IPS DF 4.7 (cell line): Measurements from ENCODE around the gene KISS1R.
"Not testable (repeated sequence)": the region's sequence is repeated elsewhere in the genome, so short reads cannot be mapped to it uniquely, and the experiment has no call there.

ENCODE experiments used
- DNase-seq: peaks from one replicate; pipeline ENCODE4 v3.0.0-alpha.2; 2013; ENCODE audit warnings: low spot score; ENCODE audit errors: extremely low read depth

KISS1R gene

GRCh38 chr19:952049-952679, 35.0 kb downstream of the KISS1R start:
- no peak for DNase-seq

- DNase-seq, result no peak
Measured at GRCh38 chr19:952680-953444, 35.7 kb downstream of the KISS1R start.

- DNase-seq, result no peak
Measured at GRCh38 chr19:953445-954271, 36.5 kb downstream of the KISS1R start.

DNA sequence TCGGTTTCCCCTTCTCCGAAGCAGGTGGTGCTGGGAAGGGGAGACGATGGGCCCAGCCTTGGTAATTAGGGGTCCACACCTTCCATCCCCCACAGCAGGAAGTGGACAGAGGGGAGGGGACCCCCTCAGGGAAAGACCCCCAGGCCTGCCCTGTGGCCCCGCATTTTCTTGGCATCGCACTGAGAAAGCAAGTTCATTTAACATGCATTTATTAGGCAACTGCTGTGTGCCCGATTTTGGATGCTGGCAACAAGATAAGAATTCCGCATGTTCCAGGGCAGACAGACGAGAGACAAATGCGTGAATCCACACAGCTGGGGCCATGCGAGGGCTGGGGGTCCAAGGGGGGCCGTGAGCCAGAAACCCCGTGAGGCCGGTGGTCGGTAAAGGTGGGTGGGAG, 37.1 kb downstream of the KISS1R start:
- DNase-seq, result no peak

- no peak for DNase-seq
Measured at GRCh38 chr19:954672-955494, 37.8 kb downstream of the KISS1R start.

DNA sequence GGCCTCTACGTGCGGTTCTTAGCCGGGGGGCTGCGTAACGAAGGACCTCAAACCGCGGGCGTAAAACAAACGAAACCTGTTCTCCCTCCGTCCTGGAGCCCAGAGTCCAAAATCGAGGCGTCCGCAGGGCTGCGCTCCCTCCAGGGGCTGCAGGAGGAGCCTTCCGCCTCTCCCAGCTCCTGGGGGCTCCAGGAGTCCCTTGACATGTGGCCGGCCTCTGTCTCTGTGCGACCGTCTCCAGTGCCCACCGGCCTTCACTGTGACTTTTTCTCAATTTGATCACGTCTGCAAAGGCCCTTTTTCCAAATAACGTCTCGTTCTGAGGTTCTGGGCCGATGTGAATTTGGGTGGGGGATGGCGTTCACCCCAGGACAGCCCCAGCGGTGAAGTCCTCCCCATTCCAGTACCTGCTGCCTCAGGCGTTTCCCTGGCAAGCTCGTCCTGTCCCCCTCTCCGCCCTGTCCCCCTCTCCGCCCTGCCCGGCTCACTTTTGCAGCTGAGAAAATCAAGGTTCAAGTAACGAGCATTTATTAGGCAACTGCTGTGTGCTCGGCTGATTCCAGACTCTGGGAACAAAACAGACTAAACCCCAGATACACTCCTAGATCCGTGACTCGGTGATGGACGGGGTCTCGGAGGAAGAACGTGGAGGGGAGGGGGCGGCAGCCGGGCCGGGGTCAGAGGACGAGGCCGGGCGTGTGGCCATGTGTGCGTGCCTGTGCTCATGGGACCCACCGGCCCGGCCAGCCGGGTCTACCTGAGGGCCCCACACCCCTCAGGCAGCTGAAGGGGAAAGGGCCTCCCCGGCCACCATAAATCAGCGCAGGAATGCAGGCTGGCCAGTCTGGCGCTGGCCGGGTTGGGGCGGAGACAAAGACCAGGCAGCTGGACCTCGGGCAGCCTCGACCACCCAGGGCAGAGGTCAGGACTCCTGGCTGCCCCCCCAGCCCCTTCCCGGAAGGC, 39.0 kb downstream of the KISS1R start:
- no peak for DNase-seq

- no peak for DNase-seq
Measured at GRCh38 chr19:956766-957440, 39.8 kb downstream of the KISS1R start.

- DNase-seq, result not testable (repeated sequence)
Measured at GRCh38 chr19:957578-957977, 40.4 kb downstream of the KISS1R start.

- no peak for DNase-seq
Measured at GRCh38 chr19:958967-959855, 42.1 kb downstream of the KISS1R start.

GRCh38 chr19:960020-960419, 42.9 kb downstream of the KISS1R start:
- no peak for DNase-seq

DNA sequence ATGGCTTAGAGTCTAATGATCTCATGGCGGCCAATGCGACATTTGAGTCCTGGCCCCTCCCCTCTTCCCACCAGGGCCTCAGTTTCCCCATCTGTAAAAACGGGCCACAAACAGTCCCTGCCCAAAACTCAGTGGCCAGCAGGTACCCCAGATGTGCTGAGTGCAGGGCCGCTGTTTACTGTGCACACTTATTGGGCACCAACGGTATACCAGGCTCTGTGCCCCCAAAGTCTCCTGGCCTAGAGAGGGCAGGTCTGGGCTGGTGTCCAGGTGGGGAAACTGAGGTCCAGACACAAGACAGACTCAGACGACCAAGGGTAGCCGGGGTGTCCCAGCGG, 43.4 kb downstream of the KISS1R start:
- no peak for DNase-seq

DNA sequence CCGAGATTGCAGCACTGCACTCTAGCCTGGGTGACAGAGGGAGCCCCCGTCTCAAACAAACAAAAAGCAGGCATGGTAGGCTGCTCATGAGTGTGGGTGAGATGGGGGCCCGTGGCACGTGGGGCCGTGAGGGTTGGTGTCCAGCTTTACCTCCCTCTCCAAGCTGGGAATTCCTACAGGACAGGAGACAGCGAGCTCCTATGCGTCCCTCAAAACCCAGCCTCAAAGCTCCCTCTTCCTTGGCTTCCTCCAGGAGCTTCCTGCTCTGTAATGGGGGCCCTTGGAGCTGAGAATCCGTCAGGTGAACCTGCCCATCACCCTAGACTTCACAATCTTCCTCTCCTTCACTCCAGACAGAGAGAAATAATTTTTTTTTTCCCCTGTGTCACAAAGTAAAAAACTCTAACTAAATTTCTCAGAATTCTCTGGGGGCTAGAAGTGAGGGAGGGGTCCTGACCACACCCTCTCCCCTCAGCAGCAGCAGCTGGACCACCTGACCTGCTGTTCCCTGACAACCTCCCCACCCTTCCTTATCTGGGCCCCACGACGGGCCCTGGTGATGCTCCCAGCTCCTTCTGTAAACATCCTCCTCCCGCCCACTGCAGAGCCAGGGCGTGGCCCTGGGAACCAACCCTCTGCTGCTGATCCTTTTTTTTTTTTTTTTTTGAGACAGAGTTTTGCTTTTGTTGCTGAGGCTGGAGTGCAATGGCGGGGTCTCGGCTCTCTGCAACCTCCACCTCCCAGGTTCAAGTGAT, 44.9 kb downstream of the KISS1R start:
- DNase-seq, result no peak

- no peak for DNase-seq
Measured at GRCh38 chr19:962683-963400, 45.7 kb downstream of the KISS1R start.

GRCh38 chr19:963486-963951, 46.4 kb downstream of the KISS1R start:
- DNase-seq, result no peak

- DNase-seq, result no peak
Measured at GRCh38 chr19:964116-964520, 47.0 kb downstream of the KISS1R start.

- no peak for DNase-seq
Measured at GRCh38 chr19:964761-965694, 47.9 kb downstream of the KISS1R start.
